GM23338 (cell line): Measurements from ENCODE around the gene ROGDI. TPM values are rescaled to one million over a fixed set of nuclear protein-coding genes. Genes with fewer than 3 reads are reported as not detected.
A peak's percentile ranks its signal among the peaks of the same experiment; 100 is the strongest.

Experiments used
- ATAC-seq: fragments of 200-7000 bp; cut with Tn5 transposase; 3 replicates; pipeline ENCODE4 v1.9.1; 2020
- DNase-seq: peaks from one replicate; pipeline ENCODE4 v3.0.0-alpha.2; 2015; ENCODE audit warnings: low spot score
- H2AFZ ChIP-seq: fragments of 200-600 bp; sonication (generic); 2 replicates; pipeline ENCODE4 v1.8.0; 2016; ENCODE audit warnings: antibody characterized with exemption, mild to moderate bottlenecking, moderate library complexity
- H3F3A ChIP-seq: fragments of 200-600 bp; sonication (generic); replicated peaks from 2 replicates; pipeline ENCODE4 v1.8.0; 2017; ENCODE audit warnings: antibody characterized with exemption, mixed run types, low read depth
- H3K27ac ChIP-seq: fragments of 200-600 bp; sonication (generic); 2 replicates; pipeline ENCODE4 v1.6.1; 2016; ENCODE audit warnings: low read depth
- H3K27me3 ChIP-seq: fragments of 200-600 bp; sonication (generic); 2 replicates; pipeline ENCODE4 v1.8.0; 2016; ENCODE audit warnings: mild to moderate bottlenecking, mixed run types, moderate library complexity; ENCODE audit not compliant: insufficient read depth
- H3K36me3 ChIP-seq: fragments of 200-600 bp; sonication (generic); 2 replicates; pipeline ENCODE4 v1.8.0; 2016; ENCODE audit warnings: mild to moderate bottlenecking; ENCODE audit not compliant: insufficient read depth
- H3K4me1 ChIP-seq: fragments of 200-600 bp; sonication (generic); 2 replicates; pipeline ENCODE4 v1.8.0; 2016; ENCODE audit warnings: mild to moderate bottlenecking, moderate library complexity; ENCODE audit not compliant: insufficient read depth
- H3K4me2 ChIP-seq: fragments of 200-600 bp; sonication (generic); 2 replicates; pipeline ENCODE4 v1.7.1; 2017; ENCODE audit warnings: mixed run types
- H3K4me3 ChIP-seq: fragments of 200-600 bp; sonication (generic); 2 replicates; pipeline ENCODE4 v1.6.1; 2016; ENCODE audit warnings: mixed run types
- H3K79me2 ChIP-seq: fragments of 200-600 bp; sonication (generic); replicated peaks from 2 replicates; pipeline ENCODE4 v1.8.0; 2017; ENCODE audit warnings: mild to moderate bottlenecking; ENCODE audit not compliant: insufficient read depth
- H3K9me2 ChIP-seq: fragments of 200-600 bp; sonication (generic); 2 replicates; pipeline ENCODE4 v1.8.0; 2017; ENCODE audit not compliant: insufficient read depth
- H4K20me1 ChIP-seq: fragments of 200-600 bp; sonication (generic); replicated peaks from 2 replicates; pipeline ENCODE4 v1.8.0; 2017; ENCODE audit warnings: mild to moderate bottlenecking; ENCODE audit not compliant: insufficient read depth
- H3K27ac Mint-ChIP-seq: 2 replicates; pipeline ENCODE4 v1.8.0; 2020; ENCODE audit warnings: inconsistent platforms, mild to moderate bottlenecking, moderate library complexity, mixed read lengths
- H3K27me3 Mint-ChIP-seq: 3 replicates; pipeline ENCODE4 v1.8.0; 2022; ENCODE audit warnings: low read depth, mild to moderate bottlenecking, moderate library complexity, mixed read lengths, inconsistent platforms; ENCODE audit not compliant: insufficient read depth, poor library complexity
- H3K36me3 Mint-ChIP-seq: 3 replicates; pipeline ENCODE4 v1.8.0; 2021; ENCODE audit warnings: low read depth, mild to moderate bottlenecking, inconsistent platforms, moderate library complexity, mixed read lengths
- H3K4me1 Mint-ChIP-seq: 3 replicates; pipeline ENCODE4 v1.8.0; 2020; ENCODE audit warnings: mild to moderate bottlenecking, inconsistent platforms, mixed read lengths
- H3K4me3 Mint-ChIP-seq: 3 replicates; pipeline ENCODE4 v1.8.0; 2021; ENCODE audit warnings: moderate library complexity, mild to moderate bottlenecking, inconsistent platforms, mixed read lengths
- H3K9me3 Mint-ChIP-seq: 3 replicates; pipeline ENCODE4 v1.8.0; 2020; ENCODE audit warnings: moderate library complexity, mild to moderate bottlenecking, inconsistent platforms, mixed read lengths
- CTCF ChIP-seq, 2 experiments: fragments of 200-600 bp in 1 of 2; sonication (generic) in 1 of 2; conservative IDR thresholded peaks; 2 replicates each; pipeline versions ENCODE4 v1.5.1 to v1.6.1; 2016 to 2017; ENCODE audit warnings: antibody characterized with exemption in 2 of 2, low read depth in 2 of 2, mild to moderate bottlenecking in 2 of 2, moderate library complexity in 1 of 2
- EZH2 ChIP-seq: fragments of 200-600 bp; sonication (generic); IDR thresholded peaks from one replicate; pipeline ENCODE4 v1.8.0; 2017; ENCODE audit warnings: antibody characterized with exemption, mild to moderate bottlenecking, low read depth; ENCODE audit not compliant: unreplicated experiment
- EZH2phosphoT487 ChIP-seq: fragments of 200-600 bp; sonication (generic); IDR thresholded peaks from one replicate; pipeline ENCODE4 v1.8.1; 2018; ENCODE audit warnings: antibody characterized with exemption; ENCODE audit not compliant: unreplicated experiment
- NANOG ChIP-seq: IDR thresholded peaks from 2 replicates; pipeline ENCODE4 v1.6.1; 2016; ENCODE audit warnings: antibody characterized with exemption, borderline replicate concordance
- POLR2AphosphoS5 ChIP-seq: IDR thresholded peaks from 2 replicates; pipeline ENCODE4 v1.6.1; 2016; ENCODE audit warnings: antibody characterized with exemption, low read depth
- STAT1 ChIP-seq: IDR thresholded peaks from one replicate; pipeline ENCODE4 v1.6.1; 2016; ENCODE audit warnings: antibody characterized with exemption; ENCODE audit not compliant: unreplicated experiment
- ZNF114 ChIP-seq: fragments of 250-450 bp; sonication (Bioruptor Pico); IDR thresholded peaks from 2 replicates; pipeline ENCODE4 v1.5.0; 2020; ENCODE audit warnings: mild to moderate bottlenecking, moderate library complexity
- ZNF331 ChIP-seq: fragments of 250-450 bp; sonication (Bioruptor Pico); IDR thresholded peaks from 2 replicates; pipeline ENCODE4 v1.5.0; 2020; ENCODE audit warnings: low read depth, mild to moderate bottlenecking, moderate library complexity
- ZNF462 ChIP-seq: fragments of 250-450 bp; sonication (Bioruptor Pico); IDR thresholded peaks from 2 replicates; pipeline ENCODE4 v1.5.0; 2020; ENCODE audit warnings: mild to moderate bottlenecking, moderate library complexity
- polyA plus RNA-seq: library from polyadenylated mRNA; unstranded; fragments of >200 nt; fragmentation: Nextera tagmentation; extraction: Ambion mirVana; gene quantifications from 2 replicates; pipeline ENCODE4 v1.2.1, GENCODE V29; 2016
- total RNA-seq: library from RNA; depleted of rRNA; stranded (reverse); fragments of >200 nt; shearing (Covaris generic); gene quantifications from 2 replicates; pipeline ENCODE4 v1.2.3, GENCODE V29; 2014

The ROGDI gene
- total and polyA plus RNA-seq, 2 experiments from 2014 or later: 30.3 to 38.8 TPM

- no peak for TF ChIP-seq EZH2phosphoT487
- TF ChIP-seq NANOG: no peak
- TF ChIP-seq ZNF114 (CRISPR knock-in tag): no peak
- no peak for TF ChIP-seq STAT1
- TF ChIP-seq ZNF331 (CRISPR knock-in tag): no peak
- TF ChIP-seq POLR2AphosphoS5: no peak
- TF ChIP-seq CTCF (conservative IDR thresholded peaks at IDR 0.05; ENCODE audit: low read depth in 2 of 2): no peak
Observed at GRCh38 chr16:4797805-4798252, 4.6 kb downstream of the ROGDI start (continued).

GRCh38 chr16:4796982-4797804, 5.2 kb downstream of the ROGDI start:
- Histone ChIP-seq H3K79me2 (no peaks in the 10 kb centered on the region), H3K9me2 (no peaks in the 10 kb centered on the region), H3K4me2 (no peak overlapping the region), H3K27ac (no peak overlapping the region), H3F3A (peaks cover 8% of the 10 kb centered on the region; the same call in 1 of the 2 replicates), H3K4me1 (peaks cover 12% of the 10 kb centered on the region; the same call in 1 of the 2 replicates), H3K4me3 (no peak overlapping the region), H2AFZ (no peak overlapping the region), H3K27me3 (no peaks in the 10 kb centered on the region), H4K20me1 (no peaks in the 10 kb centered on the region), H3K36me3 (peaks cover 3% of the 10 kb centered on the region; the same call in 1 of the 2 replicates)
- Mint-ChIP-seq H3K27ac (peak overlapping the region; percentile 78), H3K9me3 (no peaks in the 10 kb centered on the region), H3K4me3 (no peak overlapping the region), H3K27me3 (peaks cover 5% of the 10 kb centered on the region), H3K4me1 (peaks cover 7% of the 10 kb centered on the region), H3K36me3 (peaks cover 7% of the 10 kb centered on the region; the same call in 2 of the 3 replicates)
- ATAC-seq (no peak), DNase-seq (no peak)
- TF ChIP-seq NANOG (no peak), EZH2phosphoT487 (no peak), ZNF114 (CRISPR knock-in tag) (no peak), ZNF331 (CRISPR knock-in tag) (no peak)

- H2AFZ ChIP-seq: no peak overlapping the region
- peaks cover 3% of the 10 kb centered on the region; the same call in 1 of the 2 replicates for H3K36me3 ChIP-seq
- Mint-ChIP-seq H3K27ac (no peak overlapping the region), H3K27me3 (peaks cover 3% of the 10 kb centered on the region), H3K4me3 (no peak overlapping the region), H3K9me3 (no peaks in the 10 kb centered on the region), H3K36me3 (peaks cover 7% of the 10 kb centered on the region; the same call in 2 of the 3 replicates), H3K4me1 (peaks cover 7% of the 10 kb centered on the region)
- ATAC-seq: no peak
- peaks cover 4% of the 10 kb centered on the region; the same call in 1 of the 2 replicates for H3K4me1 ChIP-seq
- H3F3A ChIP-seq: no peaks in the 10 kb centered on the region; the same call in 1 of the 2 replicates
- no peaks in the 10 kb centered on the region for H3K9me2 ChIP-seq
- H3K79me2 ChIP-seq: no peaks in the 10 kb centered on the region
- H3K27ac ChIP-seq: no peak overlapping the region
- no peaks in the 10 kb centered on the region for H4K20me1 ChIP-seq
- no peak overlapping the region for H3K4me2 ChIP-seq
- H3K27me3 ChIP-seq: no peaks in the 10 kb centered on the region
- no peak for DNase-seq
- no peak overlapping the region for H3K4me3 ChIP-seq
- no peak for TF ChIP-seq ZNF462 (CRISPR knock-in tag)
- no peak for TF ChIP-seq ZNF114 (CRISPR knock-in tag)
- no peak for TF ChIP-seq EZH2
- no peak for TF ChIP-seq EZH2phosphoT487
- no peak for TF ChIP-seq POLR2AphosphoS5
- TF ChIP-seq ZNF331 (CRISPR knock-in tag): no peak
Observed at GRCh38 chr16:4795828-4796572, 6.4 kb downstream of the ROGDI start.
